GM13977 (cell line): ENCODE results near the gene EXOC3L4.

Experiments used
- DNase-seq: peaks from one replicate; pipeline ENCODE4 v3.0.0; 2012; ENCODE audit warnings: low spot score
- CTCF ChIP-seq: IDR thresholded peaks from 2 replicates; pipeline ENCODE4 v1.5.1; 2012; ENCODE audit warnings: mild to moderate bottlenecking, control low read depth; ENCODE audit not compliant: insufficient read depth; ENCODE audit errors: extremely low read depth, missing control alignments
- in situ Hi-C: fragments of 300-500 bp; cut with MboI; formaldehyde crosslinking; loops from one replicate; pipeline ENCODE4 v1.12.0; 2022; ENCODE audit warnings: low sequenced_read_pairs, low pct_unique_long_range_greater_than_20kb, mixed read lengths, inconsistent platforms; ENCODE audit not compliant: unreplicated experiment

The EXOC3L4 gene

GRCh38 chr14:103140316-103141109, 46.0 kb downstream of the EXOC3L4 start:
- peak; percentile 92 for DNase-seq
- in situ Hi-C loops = no loop called here
- no peak for TF ChIP-seq CTCF

- in situ Hi-C loops = no loop called here
- TF ChIP-seq CTCF = peak; percentile 85
- DNase-seq = peak; percentile 81
Measured at GRCh38 chr14:103141117-103141796, 46.7 kb downstream of the EXOC3L4 start.

GRCh38 chr14:103142026-103142425, 47.5 kb downstream of the EXOC3L4 start:
- no peak for TF ChIP-seq CTCF
- DNase-seq = no peak
- in situ Hi-C loops = no loop called here

GRCh38 chr14:103142721-103143302, 48.3 kb downstream of the EXOC3L4 start:
- in situ Hi-C loops = no loop called here
- no peak for TF ChIP-seq CTCF
- DNase-seq = no peak

GRCh38 chr14:103143506-103143905, 49.0 kb downstream of the EXOC3L4 start:
- in situ Hi-C loops = no loop called here
- DNase-seq = no peak
- no peak for TF ChIP-seq CTCF

GRCh38 chr14:103144085-103144484, 49.6 kb downstream of the EXOC3L4 start:
- no peak for TF ChIP-seq CTCF
- in situ Hi-C loops = no loop called here
- no peak for DNase-seq
